SK-N-SH treated with all-trans-retinoic acid at 6 μM for 48 hours (cell line): ENCODE data around the gene NEBL.

Experiments
- ARNTL ChIP-seq: fragments of 450-650 bp; formaldehyde crosslinking; IDR thresholded peaks from 2 replicates; pipeline ENCODE4 v1.5.0; 2020; ENCODE audit warnings: low read depth, mild to moderate bottlenecking, moderate library complexity, borderline replicate concordance
- ESRRG ChIP-seq: fragments of 250-450 bp; sonication (Bioruptor Pico); IDR thresholded peaks from 2 replicates; pipeline ENCODE4 v1.6.1; 2021; ENCODE audit warnings: mild to moderate bottlenecking
- PATZ1 ChIP-seq: fragments of 250-450 bp; sonication (Bioruptor Pico); IDR thresholded peaks from 2 replicates; pipeline ENCODE4 v1.8.0; 2020; ENCODE audit warnings: mild to moderate bottlenecking, moderate library complexity, borderline replicate concordance
- RARB ChIP-seq: fragments of 250-450 bp; sonication (Bioruptor Pico); IDR thresholded peaks from 2 replicates; pipeline ENCODE4 v1.8.0; 2021; ENCODE audit warnings: mild to moderate bottlenecking, moderate library complexity
- SNAI2 ChIP-seq: fragments of 250-450 bp; sonication (Bioruptor Pico); IDR thresholded peaks from 2 replicates; pipeline ENCODE4 v1.5.0; 2020; ENCODE audit warnings: mild to moderate bottlenecking, moderate library complexity
- TOX ChIP-seq: fragments of 250-450 bp; sonication (Bioruptor Pico); IDR thresholded peaks from 2 replicates; pipeline ENCODE4 v1.8.0; 2021; ENCODE audit warnings: mild to moderate bottlenecking, moderate library complexity, borderline replicate concordance
- TSHZ2 ChIP-seq: fragments of 250-450 bp; sonication (Bioruptor Pico); IDR thresholded peaks from 2 replicates; pipeline ENCODE4 v1.5.0; 2020; ENCODE audit warnings: mild to moderate bottlenecking, moderate library complexity
- ZFP3 ChIP-seq: fragments of 250-450 bp; sonication (Bioruptor Pico); IDR thresholded peaks from 2 replicates; pipeline ENCODE4 v1.5.0; 2020; ENCODE audit warnings: mild to moderate bottlenecking, moderate library complexity
- ZFP30 ChIP-seq: fragments of 450-650 bp; formaldehyde crosslinking; IDR thresholded peaks from 2 replicates; pipeline ENCODE4 v1.5.0; 2022; ENCODE audit warnings: mild to moderate bottlenecking, moderate library complexity
- ZNF565 ChIP-seq: fragments of 450-650 bp; formaldehyde crosslinking; conservative IDR thresholded peaks from 2 replicates; pipeline ENCODE4 v1.5.0; 2020; ENCODE audit warnings: low read depth, mild to moderate bottlenecking, moderate library complexity
- ZNF70 ChIP-seq: fragments of 450-650 bp; formaldehyde crosslinking; IDR thresholded peaks from 2 replicates; pipeline ENCODE4 v1.5.0; 2020; ENCODE audit warnings: mild to moderate bottlenecking, moderate library complexity
- ZNF8 ChIP-seq: fragments of 450-650 bp; formaldehyde crosslinking; IDR thresholded peaks from 2 replicates; pipeline ENCODE4 v1.5.0; 2020; ENCODE audit warnings: mild to moderate bottlenecking, moderate library complexity

- TF ChIP-seq ZNF8 (CRISPR knock-in tag) (no peak), PATZ1 (CRISPR knock-in tag) (no peak), RARB (CRISPR knock-in tag) (no peak), TOX (CRISPR knock-in tag) (no peak), SNAI2 (CRISPR knock-in tag) (no peak), ZNF70 (CRISPR knock-in tag) (no peak), TSHZ2 (CRISPR knock-in tag) (no peak), ZFP30 (CRISPR knock-in tag) (no peak), ZNF565 (CRISPR knock-in tag) (no peak), ARNTL (no peak), ESRRG (CRISPR knock-in tag) (no peak), ZFP3 (CRISPR knock-in tag) (no peak)
These were observed 132.0 kb downstream of the NEBL start for GRCh38 chr10:20765066-20765465.
